GM12878 (cell line): ENCODE measurements around the gene CSTPP1. TPM values are rescaled to one million over a fixed set of nuclear protein-coding genes. Genes with fewer than 3 reads are reported as not detected.

Experiments
- ATAC-seq: fragments of 200-7000 bp; cut with Tn5 transposase; 3 replicates; pipeline ENCODE4 v1.9.1; 2020; ENCODE audit warnings: mild to moderate bottlenecking, moderate library complexity
- BruUV-seq: library from RNA; stranded (reverse); fragments of 400-500 nt; replicated peaks from 2 replicates; lab custom pipeline; 2021; lab: Mats Ljungman, UMichigan
- CTCF ChIA-PET: fragments of 300-600 bp; sonication (Branson Sonifier 250); formaldehyde crosslinking; extraction: SDS; loops from one replicate; lab custom pipeline; 2021; ENCODE audit warnings: inconsistent platforms; lab: Yijun Ruan, JAX
- POLR2A ChIA-PET: fragments of 350-600 bp; formaldehyde crosslinking; extraction: SDS; loops from one replicate; lab custom pipeline; 2021; ENCODE audit warnings: inconsistent platforms; lab: Charles Lee
- RAD21 ChIA-PET: fragments of 300-600 bp; sonication (Branson Sonifier 250); formaldehyde crosslinking; loops from one replicate; lab custom pipeline; 2023; ENCODE audit warnings: antibody characterized with exemption; ENCODE audit not compliant: unreplicated experiment; lab: Charles Lee
- SMC1A ChIA-PET: fragments of 300-600 bp; sonication (Branson Sonifier 250); formaldehyde crosslinking; loops from one replicate; lab custom pipeline; 2023; ENCODE audit not compliant: unreplicated experiment, uncharacterized antibody; lab: Charles Lee
- DNase-seq: peaks from one replicate; pipeline ENCODE4 v3.0.0-alpha.2; 2011; ENCODE audit warnings: low read depth, low spot score
- FAIRE-seq: peaks from 3 replicates; lab custom pipeline; 2011; peaks lifted over from hg19 to GRCh38; lab: Jason Lieb, UNC
- H2AFZ ChIP-seq: 2 replicates; pipeline ENCODE4 v1.6.0; 2011; ENCODE audit warnings: low read depth, low read length, control low read depth; ENCODE audit not compliant: control insufficient read depth
- H3K27ac ChIP-seq: 2 replicates; pipeline ENCODE4 v1.5.1; 2011; ENCODE audit warnings: control low read depth; ENCODE audit not compliant: control insufficient read depth, insufficient read depth
- H3K27me3 ChIP-seq, 2 experiments: replicated peaks in 1 of 2; 2 replicates each; pipeline versions ENCODE4 v1.6.0 to v1.6.1; 2011; ENCODE audit warnings: low read length in 1 of 2; ENCODE audit not compliant: control insufficient read depth in 2 of 2, insufficient read depth in 2 of 2
- H3K36me3 ChIP-seq, 2 experiments: 2 replicates each; pipeline ENCODE4 v1.5.1; 2011; ENCODE audit warnings: low read length in 1 of 2; ENCODE audit not compliant: control insufficient read depth in 2 of 2, insufficient read depth in 2 of 2
- H3K4me1 ChIP-seq: 2 replicates; pipeline ENCODE4 v1.6.1; 2011; ENCODE audit warnings: mild to moderate bottlenecking, low read length, moderate library complexity, mixed read lengths; ENCODE audit not compliant: control insufficient read depth, insufficient read depth
- H3K4me2 ChIP-seq: 2 replicates; pipeline ENCODE4 v1.6.0; 2011; ENCODE audit warnings: control low read depth; ENCODE audit not compliant: control insufficient read depth, insufficient read depth
- H3K4me3 ChIP-seq: fragments of 200-600 bp; sonication (generic); 2 replicates; pipeline ENCODE4 v1.5.1; 2016
- H3K79me2 ChIP-seq: 2 replicates; pipeline ENCODE4 v1.6.0; 2011; ENCODE audit warnings: low read length; ENCODE audit not compliant: control insufficient read depth, insufficient read depth
- H3K9ac ChIP-seq: 2 replicates; pipeline ENCODE4 v1.8.0; 2011; ENCODE audit warnings: low read length, control low read depth, mixed read lengths; ENCODE audit not compliant: control insufficient read depth, insufficient read depth
- H3K9me3 ChIP-seq: replicated peaks from 3 replicates; pipeline ENCODE4 v1.5.1; 2011; ENCODE audit warnings: mild to moderate bottlenecking, low read length; ENCODE audit not compliant: control insufficient read depth, insufficient read depth
- H4K20me1 ChIP-seq: 2 replicates; pipeline ENCODE4 v1.6.0; 2011; ENCODE audit not compliant: control insufficient read depth, insufficient read depth
- ASH2L ChIP-seq: fragments of 300-600, 200-600 bp; sonication (generic); IDR thresholded peaks from 2 replicates; pipeline ENCODE4 v1.6.1; 2017; ENCODE audit warnings: low read depth, mild to moderate bottlenecking, borderline replicate concordance
- DPF2 ChIP-seq: fragments of 450-650 bp; IDR thresholded peaks from 2 replicates; pipeline ENCODE4 v1.6.1; 2017; ENCODE audit warnings: mild to moderate bottlenecking
- EZH2 ChIP-seq: IDR thresholded peaks from 2 replicates; pipeline ENCODE4 v1.6.1; 2012; ENCODE audit warnings: low read depth, mild to moderate bottlenecking, control low read depth, inconsistent platforms, low read length, borderline replicate concordance; ENCODE audit not compliant: control insufficient read depth
- IRF4 ChIP-seq: IDR thresholded peaks from 2 replicates; pipeline ENCODE4 v1.6.1; 2011; ENCODE audit warnings: low read depth, low read length
- JUNB ChIP-seq: IDR thresholded peaks from 2 replicates; pipeline ENCODE4 v1.6.1; 2016; ENCODE audit warnings: antibody characterized with exemption, mild to moderate bottlenecking
- NFIC ChIP-seq: IDR thresholded peaks from 2 replicates; pipeline ENCODE4 v1.6.1; 2012; ENCODE audit warnings: low read depth, mild to moderate bottlenecking, inconsistent platforms, low read length, moderate library complexity
- POLR2A ChIP-seq: IDR thresholded peaks from 2 replicates; pipeline ENCODE4 v1.6.1; 2011; ENCODE audit warnings: low read depth, mild to moderate bottlenecking, low read length
- RUNX3 ChIP-seq: IDR thresholded peaks from 2 replicates; pipeline ENCODE4 v1.6.1; 2012; ENCODE audit warnings: low read length, inconsistent platforms
- SMARCA5 ChIP-seq: fragments of 450-650 bp; IDR thresholded peaks from 2 replicates; pipeline ENCODE4 v1.6.1; 2017; ENCODE audit warnings: mild to moderate bottlenecking
- SREBF2 ChIP-seq: IDR thresholded peaks from 2 replicates; pipeline ENCODE4 v1.6.1; 2012; ENCODE audit warnings: mild to moderate bottlenecking, low read length
- WGBS: methylation state at CpG from one replicate; pipeline ENCODE4 v1.1.6; 2016; ENCODE audit warnings: low lambda C conversion rate; ENCODE audit not compliant: insufficient replicate concordance, insufficient coverage; ENCODE audit errors: missing lambda C conversion rate; 5-methylcytosine and 5-hydroxymethylcytosine counted together
- in situ Hi-C: fragments of 300-500 bp; cut with MboI; formaldehyde crosslinking; loops from 9 replicates; pipeline ENCODE4 v1.14.3; 2018; ENCODE audit warnings: mixed read lengths
- intact Hi-C: fragments of 100-400 bp; cut with micrococcal nuclease; formaldehyde crosslinking; loops from one replicate; pipeline ENCODE4 v1.14.2; 2022; ENCODE audit not compliant: unreplicated experiment
- polyA plus RNA-seq, 11 experiments: library from polyadenylated mRNA; depleted of rRNA in 4 of 11; unstranded in 6 of 11; stranded (reverse) in 5 of 11; fragments of >200 nt; fragmentation: Nextera tagmentation in 4 of 11; fragmentation: Illumina TruSeq in 1 of 11; extraction: Ambion mirVana in 4 of 11; extraction: Trizol in 1 of 11; gene quantifications; 1 replicate in 1 of 11; 2 replicates in 10 of 11; pipeline versions ENCODE4 v1.2.1 to v1.2.3, GENCODE V29; 2011 to 2016; ENCODE audit warnings: inconsistent platforms in 2 of 11, missing spikeins in 2 of 11, low read depth in 1 of 11
- total RNA-seq, 4 experiments: library from RNA; depleted of rRNA in 3 of 4; stranded (reverse); fragments of >200 nt in 3 of 4; fragmentation: Illumina TruSeq in 1 of 4; extraction: Trizol in 1 of 4; gene quantifications; 2 replicates each; pipeline versions ENCODE4 v1.2.1 to v1.2.3, GENCODE V29; 2013 to 2021
- TF ChIP-seq, protein P1 (sequence below): IDR thresholded peaks from 2 replicates; pipeline ENCODE4 v1.6.1; 2011; ENCODE audit warnings: borderline replicate concordance, low read depth, mild to moderate bottlenecking, moderate library complexity, low read length; ENCODE audit not compliant: insufficient read depth, poor library complexity, severe bottlenecking
- TF ChIP-seq, protein P2 (sequence below): fragments of 450-650 bp; conservative IDR thresholded peaks from 2 replicates; pipeline ENCODE4 v1.6.1; 2017; ENCODE audit warnings: mild to moderate bottlenecking, moderate library complexity

Gene CSTPP1
- total and polyA plus RNA-seq, 10 of the 15 experiments (the other 5 are each of a cell fraction or from before 2014, with no cell fraction given), result 7.1 to 23.4 (median 17.5) TPM

- FAIRE-seq (no peak), ATAC-seq (no peak), DNase-seq (no peak)
- Histone ChIP-seq H3K27me3 (no peaks in the 10 kb centered on the region), H4K20me1 (no peaks in the 10 kb centered on the region), H3K9ac (no peak overlapping the region), H3K79me2 (no peaks in the 10 kb centered on the region), H3K4me1 (0 out of 2 replicates have a peak, but pooled peaks cover 3% of the 10 kb centered on the region), H3K27ac (no peak overlapping the region), H3K36me3 (no peaks in the 10 kb centered on the region; a peak in 1 of 4 replicates), H3K9me3 (no peaks in the 10 kb centered on the region; the same call in 2 of the 3 replicates), H3K4me2 (no peak overlapping the region), H3K4me3 (no peak overlapping the region), H2AFZ (no peak overlapping the region)
- BruUV-seq, result no TSS peak
- intact Hi-C loops, result no loop called here
- ChIA-PET POLR2A (no interaction called here), CTCF (interaction anchor here (0.5 kb wide), 1 partner anchor 863 kb away, joined by 3 read pairs; no protein-coding TSS in a partner anchor), RAD21 (no interaction called here), SMC1A (no interaction called here)
- in situ Hi-C loops, result no loop called here
- TF ChIP-seq ASH2L, result no peak
Observed at GRCh38 chr11:47057365-47057764, 120.8 kb downstream of the CSTPP1 start.

GRCh38 chr11:47060807-47061206, 124.2 kb downstream of the CSTPP1 start:
- 0 out of 2 replicates have a peak overlapping the region, but pooled peaks have one; percentile 18 for H3K4me2 ChIP-seq
- ChIA-PET SMC1A (interaction anchor here (1.3 kb wide), 1 partner anchor 85 kb away, joined by 3 read pairs; no protein-coding TSS in a partner anchor), POLR2A (interaction anchor here (0.7 kb wide), 1 partner anchor 50 kb away, joined by 4 read pairs; no protein-coding TSS in a partner anchor), RAD21 (no interaction called here), CTCF (interaction anchor here (1.0 kb wide), 1 partner anchor 28 kb away, joined by 3 read pairs; no protein-coding TSS in a partner anchor)
- WGBS, result 3% methylated on average over 2 of the region's 2 CpGs
- H3K79me2 ChIP-seq, result no peaks in the 10 kb centered on the region
- H3K9ac ChIP-seq, result no peak overlapping the region
- 0 out of 2 replicates have a peak, but pooled peaks cover 3% of the 10 kb centered on the region for H3K4me1 ChIP-seq
- no peak for DNase-seq
- no peak for FAIRE-seq
- no TSS peak for BruUV-seq
- in situ Hi-C loops, result no loop called here
- no peak overlapping the region for H3K4me3 ChIP-seq
- ATAC-seq, result no peak
- TF ChIP-seq EZH2 (no peak), DPF2 (no peak), IRF4 (no peak), POLR2A (no peak), NFIC (peak; percentile 56), SMARCA5 (no peak), SREBF2 (no peak), JUNB (peak; percentile 45), RUNX3 (peak; percentile 73)
- TF ChIP-seq, protein P1, sequence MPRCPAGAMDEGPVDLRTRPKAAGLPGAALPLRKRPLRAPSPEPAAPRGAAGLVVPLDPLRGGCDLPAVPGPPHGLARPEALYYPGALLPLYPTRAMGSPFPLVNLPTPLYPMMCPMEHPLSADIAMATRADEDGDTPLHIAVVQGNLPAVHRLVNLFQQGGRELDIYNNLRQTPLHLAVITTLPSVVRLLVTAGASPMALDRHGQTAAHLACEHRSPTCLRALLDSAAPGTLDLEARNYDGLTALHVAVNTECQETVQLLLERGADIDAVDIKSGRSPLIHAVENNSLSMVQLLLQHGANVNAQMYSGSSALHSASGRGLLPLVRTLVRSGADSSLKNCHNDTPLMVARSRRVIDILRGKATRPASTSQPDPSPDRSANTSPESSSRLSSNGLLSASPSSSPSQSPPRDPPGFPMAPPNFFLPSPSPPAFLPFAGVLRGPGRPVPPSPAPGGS, result no peak
- TF ChIP-seq, protein P2, sequence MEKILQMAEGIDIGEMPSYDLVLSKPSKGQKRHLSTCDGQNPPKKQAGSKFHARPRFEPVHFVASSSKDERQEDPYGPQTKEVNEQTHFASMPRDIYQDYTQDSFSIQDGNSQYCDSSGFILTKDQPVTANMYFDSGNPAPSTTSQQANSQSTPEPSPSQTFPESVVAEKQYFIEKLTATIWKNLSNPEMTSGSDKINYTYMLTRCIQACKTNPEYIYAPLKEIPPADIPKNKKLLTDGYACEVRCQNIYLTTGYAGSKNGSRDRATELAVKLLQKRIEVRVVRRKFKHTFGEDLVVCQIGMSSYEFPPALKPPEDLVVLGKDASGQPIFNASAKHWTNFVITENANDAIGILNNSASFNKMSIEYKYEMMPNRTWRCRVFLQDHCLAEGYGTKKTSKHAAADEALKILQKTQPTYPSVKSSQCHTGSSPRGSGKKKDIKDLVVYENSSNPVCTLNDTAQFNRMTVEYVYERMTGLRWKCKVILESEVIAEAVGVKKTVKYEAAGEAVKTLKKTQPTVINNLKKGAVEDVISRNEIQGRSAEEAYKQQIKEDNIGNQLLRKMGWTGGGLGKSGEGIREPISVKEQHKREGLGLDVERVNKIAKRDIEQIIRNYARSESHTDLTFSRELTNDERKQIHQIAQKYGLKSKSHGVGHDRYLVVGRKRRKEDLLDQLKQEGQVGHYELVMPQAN, result no peak
- H3K27ac ChIP-seq, result no peak overlapping the region
- H3K27me3 ChIP-seq, result no peaks in the 10 kb centered on the region
- no peaks in the 10 kb centered on the region for H4K20me1 ChIP-seq
- H3K9me3 ChIP-seq, result no peaks in the 10 kb centered on the region; the same call in 1 of the 3 replicates
- H2AFZ ChIP-seq, result no peak overlapping the region
- intact Hi-C loops, result no loop called here
- no peaks in the 10 kb centered on the region for H3K36me3 ChIP-seq
